ENCODE data around the gene SPTBN4.
"Not testable (repeated sequence)": the region's sequence is repeated elsewhere in the genome, so short reads cannot be mapped to it uniquely, and the experiment has no call there.

GRCh38 chr19:40591724-40592123 lies 124.9 kb downstream of the SPTBN4 start:
- TF ChIP-seq CTCF (IDR thresholded peaks at IDR 0.05); USF2 (IDR thresholded peaks at IDR 0.05; ENCODE audit: borderline replicate concordance, low read depth, low read length); TEAD4 (IDR thresholded peaks at IDR 0.05; ENCODE audit: borderline replicate concordance, insufficient read depth); EZH2phosphoT487 (IDR thresholded peaks at IDR 0.05; ENCODE audit: borderline replicate concordance, low read depth); RXRA (IDR thresholded peaks at IDR 0.05; ENCODE audit: borderline replicate concordance, low read depth); TCF12 (IDR thresholded peaks at IDR 0.05): not testable (repeated sequence)
- TF ChIP-seq, protein P1, sequence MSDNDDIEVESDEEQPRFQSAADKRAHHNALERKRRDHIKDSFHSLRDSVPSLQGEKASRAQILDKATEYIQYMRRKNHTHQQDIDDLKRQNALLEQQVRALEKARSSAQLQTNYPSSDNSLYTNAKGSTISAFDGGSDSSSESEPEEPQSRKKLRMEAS (IDR thresholded peaks at IDR 0.05; ENCODE audit: low read depth) = not testable (repeated sequence)
